Measurements from ENCODE around the gene FOXP4.

DNA sequence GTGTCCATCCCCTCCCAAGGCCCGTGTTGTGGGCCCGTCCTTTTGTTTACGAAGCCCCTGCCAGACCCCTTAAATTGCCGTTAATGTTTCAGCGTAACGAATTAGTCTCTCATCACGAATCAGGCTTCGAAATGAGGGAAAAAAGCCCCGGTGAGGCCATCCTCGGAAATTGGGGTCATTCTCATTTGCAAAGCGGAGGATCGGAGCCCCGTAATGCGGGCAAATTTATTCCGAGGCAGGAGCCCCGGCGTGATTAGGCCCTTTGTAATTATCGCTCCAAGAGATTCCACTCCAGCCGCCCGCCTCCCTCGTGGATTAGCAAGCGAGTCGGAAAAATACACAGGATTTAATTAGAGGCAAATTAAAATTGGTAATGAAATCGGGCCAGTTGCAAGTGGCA is 47.2 kb downstream of the FOXP4 start:
- TF ChIP-seq, protein P1, sequence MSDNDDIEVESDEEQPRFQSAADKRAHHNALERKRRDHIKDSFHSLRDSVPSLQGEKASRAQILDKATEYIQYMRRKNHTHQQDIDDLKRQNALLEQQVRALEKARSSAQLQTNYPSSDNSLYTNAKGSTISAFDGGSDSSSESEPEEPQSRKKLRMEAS (IDR thresholded peaks at IDR 0.05), result no peak
- TF ChIP-seq RCOR1 (IDR thresholded peaks at IDR 0.05; ENCODE audit: low read depth, low read length), result no peak
- no peak for TF ChIP-seq PHF8 (IDR thresholded peaks at IDR 0.05; ENCODE audit: borderline replicate concordance, low read depth)
- TF ChIP-seq CTCF (IDR thresholded peaks at IDR 0.05), result no peak
- TF ChIP-seq POLR2A (IDR thresholded peaks at IDR 0.05; ENCODE audit: low read length), result no peak
- TF ChIP-seq KDM5A (IDR thresholded peaks at IDR 0.05), result no peak
- no peak for TF ChIP-seq JUNB (IDR thresholded peaks at IDR 0.05)

All from A549 (cell line).